NB4 (cell line): ENCODE results near the gene FAM120AOS.
"Not testable (repeated sequence)": the region's sequence is repeated elsewhere in the genome, so short reads cannot be mapped to it uniquely, and the experiment has no call there.

Experiments
- DNase-seq: peaks from one replicate; pipeline ENCODE4 v3.0.0; 2010; ENCODE audit warnings: low read depth
- H3K4me3 ChIP-seq: one replicate; pipeline ENCODE4 v1.5.1; 2011; ENCODE audit warnings: mild to moderate bottlenecking, low read depth, low read length, moderate library complexity
- CTCF ChIP-seq: IDR thresholded peaks from one replicate; pipeline ENCODE4 v1.5.1; 2012; ENCODE audit warnings: low read depth, low read length
- MYC ChIP-seq: IDR thresholded peaks from 2 replicates; pipeline ENCODE4 v1.6.1; 2011; ENCODE audit warnings: low read depth, low read length
- POLR2A ChIP-seq: IDR thresholded peaks from 2 replicates; pipeline ENCODE4 v1.6.1; 2011; ENCODE audit warnings: mild to moderate bottlenecking; ENCODE audit not compliant: insufficient read length; ENCODE audit errors: extremely low read depth
- TF ChIP-seq, protein P1 (sequence below): IDR thresholded peaks from 2 replicates; pipeline ENCODE4 v1.6.1; 2011; ENCODE audit warnings: low read depth, low read length

The FAM120AOS gene

DNA sequence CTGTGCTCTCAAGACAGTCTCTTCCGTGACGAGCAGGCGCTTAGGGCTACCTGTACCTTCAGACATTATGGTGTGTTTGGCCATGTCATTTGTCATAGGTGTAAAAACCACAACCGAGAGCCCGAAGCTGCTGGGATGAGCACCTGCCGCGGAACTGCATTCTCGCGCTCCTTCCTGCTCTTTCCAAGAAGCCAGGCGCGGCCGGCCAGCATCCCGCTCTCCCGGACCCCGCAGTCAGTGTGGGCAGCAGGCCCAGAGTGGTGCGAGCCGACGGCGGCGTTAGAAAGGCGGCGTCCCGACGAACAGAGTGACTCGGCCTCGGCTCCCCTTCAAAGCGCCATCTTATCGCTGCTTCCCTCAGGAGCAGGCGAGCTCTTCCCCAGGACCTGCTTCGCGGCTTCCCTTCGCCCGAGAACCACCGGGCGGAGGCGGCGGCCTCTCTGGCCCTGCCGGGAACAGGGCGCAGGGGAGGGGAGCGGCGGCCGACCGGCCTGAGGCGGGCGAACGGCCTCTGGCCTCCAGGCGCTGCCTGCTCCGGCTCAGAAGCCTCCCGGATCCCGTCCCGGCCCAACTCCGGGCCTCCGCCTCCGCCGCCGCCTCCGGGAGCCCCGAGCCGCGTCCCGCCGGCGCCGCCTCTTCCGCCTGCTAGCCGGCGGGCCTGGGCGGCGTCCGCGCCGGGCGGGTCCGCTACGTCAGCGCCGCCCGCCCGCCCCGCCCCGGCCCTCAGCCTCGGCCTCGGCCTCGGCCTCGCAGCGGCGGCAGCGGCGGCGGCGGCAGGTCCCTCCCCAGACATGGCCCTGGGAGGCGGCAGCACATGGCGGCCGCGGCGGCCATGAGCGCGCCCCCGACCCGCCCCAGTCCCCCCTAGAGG lies 2.2 kb downstream of the FAM120AOS start, which contains the start of gene FAM120A:
TSS of gene FAM120A (plus strand) at position 741 of the 871 bp plus-strand sequence. CDS start 231 bp downstream, outside the sequence.
- peak; percentile 56 for TF ChIP-seq MYC
- TF ChIP-seq POLR2A, result peak; percentile 61
- TF ChIP-seq CTCF, result no peak
- peak; percentile 85 for DNase-seq

DNA sequence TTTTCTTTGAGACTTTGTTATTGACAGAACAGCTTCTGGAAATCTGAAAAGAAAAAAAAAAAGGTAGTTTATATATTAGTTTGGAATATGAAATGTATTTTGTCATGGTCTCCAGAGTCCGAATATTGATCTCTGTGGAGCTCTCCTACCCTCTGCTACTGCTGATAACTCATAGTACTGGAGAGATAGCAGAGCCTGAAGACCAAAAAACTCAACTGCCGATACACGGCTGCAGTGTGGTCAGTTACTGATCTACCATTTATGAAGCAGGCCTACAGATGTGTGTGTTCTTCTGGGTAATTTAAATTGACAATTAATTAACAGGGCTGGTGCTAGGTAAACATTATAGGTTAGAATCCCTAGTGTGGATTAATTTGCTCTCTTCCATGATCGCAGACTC lies 5.7 kb downstream of the FAM120AOS start:
- H3K4me3 ChIP-seq, result no peak overlapping the region
- no peak for DNase-seq
- no peak for TF ChIP-seq POLR2A
- no peak for TF ChIP-seq MYC
- TF ChIP-seq, protein P1, sequence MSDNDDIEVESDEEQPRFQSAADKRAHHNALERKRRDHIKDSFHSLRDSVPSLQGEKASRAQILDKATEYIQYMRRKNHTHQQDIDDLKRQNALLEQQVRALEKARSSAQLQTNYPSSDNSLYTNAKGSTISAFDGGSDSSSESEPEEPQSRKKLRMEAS, result no peak
- no peak for TF ChIP-seq CTCF

More for the DNA sequence above, 2.2 kb downstream of the FAM120AOS start, which contains the start of gene FAM120A:
- peak within 1 kb of the TSS; percentile 98 for H3K4me3 ChIP-seq

DNA sequence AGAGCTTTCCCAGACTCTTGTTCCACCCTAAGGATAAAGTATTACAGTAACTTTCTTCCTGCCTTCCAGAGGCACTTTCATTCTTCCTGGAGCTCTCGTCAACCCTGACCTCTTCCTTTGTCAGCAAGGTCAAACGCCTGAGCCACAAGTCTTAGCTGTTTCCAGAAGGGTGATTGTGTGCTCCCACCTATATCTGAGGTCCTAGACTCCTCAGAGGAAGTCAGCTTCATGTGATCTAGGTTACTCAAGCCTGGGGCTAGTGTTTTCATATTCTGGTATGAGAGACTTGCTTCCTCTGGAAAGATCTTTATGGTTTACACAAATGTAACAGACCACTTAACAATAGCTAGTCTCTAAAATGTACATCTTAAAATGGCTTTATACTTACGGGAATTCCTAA lies 7.3 kb downstream of the FAM120AOS start:
- TF ChIP-seq MYC, result no peak
- no peak for TF ChIP-seq POLR2A
- TF ChIP-seq, protein P1, result no peak
- no peak for TF ChIP-seq CTCF
- DNase-seq, result no peak
- H3K4me3 ChIP-seq, result no peak overlapping the region

DNA sequence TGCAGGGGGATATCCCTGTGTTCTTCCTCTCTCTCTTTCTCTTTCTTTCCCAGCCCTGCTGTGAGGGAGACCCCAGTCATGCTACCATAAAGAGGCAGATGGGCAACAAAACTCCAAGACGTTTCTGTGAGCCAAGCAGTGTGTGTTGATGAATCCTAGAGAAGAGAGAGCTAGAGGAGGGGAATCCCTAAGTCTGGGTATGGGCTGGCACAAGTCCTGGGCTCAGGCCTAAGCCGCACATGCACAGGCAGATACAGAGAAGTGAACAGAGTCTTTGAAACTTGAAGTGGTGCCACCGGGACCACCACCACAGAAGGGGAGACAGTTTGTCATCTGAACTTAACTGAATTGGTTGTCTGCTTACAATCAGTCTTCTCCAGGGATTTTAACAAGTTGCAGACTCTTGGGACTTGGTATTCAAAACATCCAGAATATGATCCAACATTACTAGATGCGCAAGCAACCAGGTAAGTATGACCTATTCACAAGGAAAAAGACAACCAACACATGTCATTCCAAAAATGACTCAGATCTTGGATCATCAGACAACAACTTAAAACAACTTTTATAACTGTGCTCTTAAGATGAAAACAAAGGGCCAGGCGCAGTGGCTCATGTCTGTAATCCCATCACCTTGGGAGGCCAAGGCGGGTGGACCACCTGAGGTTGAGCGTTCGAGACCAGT lies 12.3 kb downstream of the FAM120AOS start:
- no peak overlapping the region for H3K4me3 ChIP-seq
- TF ChIP-seq MYC (no peak), CTCF (no peak), POLR2A (no peak)
- TF ChIP-seq, protein P1, result no peak
- no peak for DNase-seq

DNA sequence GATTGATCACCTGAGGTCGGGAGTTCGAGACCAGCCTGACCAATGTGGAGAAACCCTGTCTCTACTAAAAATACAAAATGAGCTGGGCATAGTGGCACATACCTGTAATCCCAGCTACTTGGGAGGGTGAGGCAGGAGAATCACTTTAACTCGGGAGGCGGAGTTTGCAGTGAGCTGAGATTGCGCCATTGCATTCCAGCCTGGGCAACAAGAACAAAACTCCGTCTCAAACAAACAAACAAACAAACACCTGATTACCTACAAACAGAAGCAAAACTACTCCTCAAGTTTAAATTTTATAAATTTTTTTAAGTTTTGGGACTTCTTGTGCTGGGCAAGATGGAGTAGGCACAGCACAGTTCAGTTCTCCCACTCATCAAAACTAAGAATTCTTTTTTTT lies 14.1 kb downstream of the FAM120AOS start:
- H3K4me3 ChIP-seq, DNase-seq: not testable (repeated sequence)

GRCh38 chr9:93437996-93438395 lies 15.4 kb downstream of the FAM120AOS start:
- no peak for DNase-seq

More at GRCh38 chr9:93437996-93438395, 15.4 kb downstream of the FAM120AOS start:
- no peak for TF ChIP-seq POLR2A
- no peak for TF ChIP-seq CTCF
- TF ChIP-seq MYC, result no peak
- TF ChIP-seq, protein P1, result no peak
- H3K4me3 ChIP-seq, result no peak overlapping the region
